GM21717 (cell line): ENCODE measurements around the gene NEK5.
"Not testable (repeated sequence)": the region's sequence is repeated elsewhere in the genome, so short reads cannot be mapped to it uniquely, and the experiment has no call there.

ENCODE experiments used
- ATAC-seq: cut with Tn5 transposase; IDR thresholded peaks from one replicate; pipeline ENCODE4 v1.9.1; 2021; ENCODE audit warnings: mild to moderate bottlenecking, moderate library complexity; ENCODE audit not compliant: unreplicated experiment

NEK5 gene, protein sequence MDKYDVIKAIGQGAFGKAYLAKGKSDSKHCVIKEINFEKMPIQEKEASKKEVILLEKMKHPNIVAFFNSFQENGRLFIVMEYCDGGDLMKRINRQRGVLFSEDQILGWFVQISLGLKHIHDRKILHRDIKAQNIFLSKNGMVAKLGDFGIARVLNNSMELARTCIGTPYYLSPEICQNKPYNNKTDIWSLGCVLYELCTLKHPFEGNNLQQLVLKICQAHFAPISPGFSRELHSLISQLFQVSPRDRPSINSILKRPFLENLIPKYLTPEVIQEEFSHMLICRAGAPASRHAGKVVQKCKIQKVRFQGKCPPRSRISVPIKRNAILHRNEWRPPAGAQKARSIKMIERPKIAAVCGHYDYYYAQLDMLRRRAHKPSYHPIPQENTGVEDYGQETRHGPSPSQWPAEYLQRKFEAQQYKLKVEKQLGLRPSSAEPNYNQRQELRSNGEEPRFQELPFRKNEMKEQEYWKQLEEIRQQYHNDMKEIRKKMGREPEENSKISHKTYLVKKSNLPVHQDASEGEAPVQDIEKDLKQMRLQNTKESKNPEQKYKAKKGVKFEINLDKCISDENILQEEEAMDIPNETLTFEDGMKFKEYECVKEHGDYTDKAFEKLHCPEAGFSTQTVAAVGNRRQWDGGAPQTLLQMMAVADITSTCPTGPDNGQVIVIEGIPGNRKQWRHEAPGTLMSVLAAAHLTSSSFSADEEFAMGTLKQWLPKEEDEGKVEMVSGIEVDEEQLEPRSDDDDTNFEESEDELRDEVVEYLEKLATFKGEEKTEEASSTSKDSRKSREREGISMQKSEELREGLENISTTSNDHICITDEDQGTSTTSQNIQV

DNA sequence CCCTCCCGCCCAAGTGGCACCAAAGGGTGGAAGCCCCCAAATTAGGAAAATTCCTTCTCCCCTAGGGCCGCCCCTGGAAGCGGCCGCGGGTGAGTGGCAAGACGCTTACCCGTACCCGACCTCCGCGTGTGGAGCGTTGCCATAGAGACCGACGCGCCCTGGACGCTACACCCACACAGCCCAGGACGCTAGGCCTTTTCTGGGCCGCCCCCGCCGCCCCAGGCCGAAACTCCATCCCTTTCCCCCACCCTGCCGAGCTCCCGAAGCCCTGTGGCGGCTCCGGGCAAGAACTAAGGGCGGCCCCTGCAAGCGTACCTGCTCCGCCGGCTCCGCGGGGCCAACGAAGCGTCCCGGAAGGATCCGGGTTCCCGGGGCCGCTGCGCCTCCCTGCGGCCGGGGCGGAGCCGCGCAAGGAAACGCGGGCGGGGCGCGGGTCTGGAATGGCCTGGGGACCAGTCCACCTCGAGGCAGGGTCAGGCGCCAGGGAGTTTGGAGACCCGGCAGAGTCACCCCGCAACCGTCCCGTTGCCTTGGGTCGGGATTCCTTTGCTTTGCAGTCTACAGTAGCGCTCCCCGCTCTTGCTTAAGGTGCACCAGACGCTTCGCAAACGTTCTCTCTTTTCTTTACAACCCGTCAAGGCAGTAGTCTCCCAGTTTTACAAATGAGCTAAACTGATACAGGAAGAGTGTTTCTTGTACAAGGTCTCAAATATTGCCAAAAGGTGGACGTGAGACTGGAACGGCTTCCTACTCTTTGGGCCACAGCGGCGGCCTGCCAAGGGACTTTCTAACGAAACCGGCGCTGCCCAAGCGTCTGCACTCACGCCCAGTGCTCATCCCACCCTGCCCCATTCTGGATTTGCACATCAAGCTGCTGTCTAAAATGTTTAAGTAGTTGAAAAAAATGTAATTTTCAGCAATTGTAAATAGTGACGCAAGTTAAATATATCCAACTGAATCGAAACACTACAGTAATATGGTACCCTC lies at the start of gene NEK5:
NEK5 (minus strand) TSS at position 360 of the 987 bp plus-strand sequence. CDS start 1,591 bp downstream, outside the sequence.
- peak; percentile 76 for ATAC-seq

DNA sequence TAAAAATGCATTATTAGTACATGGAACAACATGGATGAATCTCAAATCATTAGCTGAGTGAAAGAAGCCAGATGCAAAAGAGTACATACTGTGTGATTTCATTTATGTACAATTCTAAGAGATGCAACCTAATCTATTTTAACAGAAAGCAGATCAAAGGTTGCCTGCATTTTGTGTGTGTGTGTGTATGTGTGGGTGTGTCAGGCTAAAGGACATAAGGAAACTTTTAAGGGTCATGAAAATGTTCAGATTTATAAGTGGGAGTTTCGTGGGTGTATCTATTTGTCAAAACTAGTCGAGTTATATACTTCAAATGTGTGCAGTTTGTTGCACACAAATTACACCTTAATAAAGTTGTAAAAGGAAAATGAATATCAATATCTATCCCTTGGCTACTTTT lies 48.4 kb upstream of the NEK5 start:
- no peak for ATAC-seq

DNA sequence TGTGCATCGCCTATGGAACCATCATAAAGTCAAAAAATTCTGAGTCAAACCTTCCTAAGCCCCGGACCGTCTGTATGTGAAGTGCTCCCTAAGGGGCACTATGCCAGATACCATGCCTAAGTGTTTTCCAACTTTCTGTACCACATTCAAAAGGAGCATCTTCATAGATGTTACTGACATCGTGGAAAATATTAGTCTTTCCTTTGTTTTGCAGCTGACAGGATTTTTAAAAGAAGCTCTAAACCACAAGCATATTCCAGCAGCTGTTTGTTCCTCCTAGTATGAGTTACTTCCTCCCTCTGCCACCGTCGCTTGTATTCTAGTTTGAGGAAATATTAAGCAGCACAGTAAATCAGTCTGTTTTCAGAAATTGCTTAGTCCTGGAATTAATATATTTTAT lies 45.1 kb upstream of the NEK5 start:
- not testable (repeated sequence) for ATAC-seq

DNA sequence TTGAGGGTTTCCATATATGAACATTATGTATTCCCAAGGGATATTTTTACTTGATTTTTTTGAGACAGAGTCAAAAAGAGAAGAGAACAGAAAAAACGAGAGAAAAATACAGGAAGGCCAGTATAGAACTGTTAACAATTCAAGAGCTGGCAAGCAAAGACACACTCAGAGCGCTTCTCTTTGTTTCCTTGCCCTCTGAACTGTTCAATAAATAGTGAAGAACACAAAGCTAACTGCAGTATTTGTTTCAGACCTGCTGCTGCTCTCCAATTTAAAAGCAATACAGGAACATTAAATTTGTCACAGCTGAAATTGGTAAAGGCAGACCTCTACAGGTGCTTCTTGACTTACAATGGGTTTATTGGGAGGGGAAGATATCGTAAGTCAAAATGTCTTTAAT lies 44.5 kb upstream of the NEK5 start:
- no peak for ATAC-seq

DNA sequence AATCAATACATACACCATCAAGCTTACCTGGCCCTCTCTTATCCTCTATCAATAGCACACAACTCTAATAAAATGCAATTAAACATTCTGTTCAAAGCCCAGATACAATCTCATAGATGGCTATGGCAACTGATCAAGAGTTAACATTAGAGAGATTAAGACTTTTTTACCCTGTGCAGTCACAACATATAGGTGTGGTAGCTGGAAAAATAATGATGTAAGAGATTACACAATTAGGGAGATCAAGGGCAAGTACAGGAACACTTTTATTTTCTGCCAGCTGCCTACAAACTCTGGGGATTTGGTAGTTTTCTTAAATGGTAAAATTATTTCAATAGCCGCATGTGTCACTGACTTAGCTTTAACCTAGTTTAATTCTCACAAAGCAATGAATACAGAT lies 42.8 kb upstream of the NEK5 start:
- ATAC-seq: not testable (repeated sequence)

DNA sequence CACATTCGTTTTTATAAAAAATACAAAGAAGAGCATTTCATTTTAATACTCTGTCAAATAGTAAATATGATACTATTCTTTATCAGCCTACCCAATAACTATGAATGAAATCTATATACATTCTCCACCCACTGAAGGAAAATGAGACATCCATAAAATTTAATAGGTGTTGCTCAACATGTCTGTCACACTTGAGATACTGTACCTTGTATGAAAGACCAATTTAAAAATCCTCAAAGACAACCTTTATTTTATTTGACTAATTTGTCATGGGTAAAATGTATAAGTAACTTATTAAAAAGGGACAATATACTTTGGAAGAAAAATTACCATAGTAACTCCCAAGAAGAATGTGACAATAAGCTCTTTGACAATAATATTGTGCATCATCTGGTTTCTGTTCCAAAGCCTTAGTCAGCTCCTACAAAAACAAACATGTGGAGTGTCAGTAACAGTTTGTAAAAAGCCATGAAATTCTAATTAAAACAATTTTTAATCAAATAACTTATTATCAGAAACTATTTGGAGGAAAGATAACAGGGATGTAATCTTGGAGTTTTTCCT lies 42.0 kb upstream of the NEK5 start:
- ATAC-seq: not testable (repeated sequence)

DNA sequence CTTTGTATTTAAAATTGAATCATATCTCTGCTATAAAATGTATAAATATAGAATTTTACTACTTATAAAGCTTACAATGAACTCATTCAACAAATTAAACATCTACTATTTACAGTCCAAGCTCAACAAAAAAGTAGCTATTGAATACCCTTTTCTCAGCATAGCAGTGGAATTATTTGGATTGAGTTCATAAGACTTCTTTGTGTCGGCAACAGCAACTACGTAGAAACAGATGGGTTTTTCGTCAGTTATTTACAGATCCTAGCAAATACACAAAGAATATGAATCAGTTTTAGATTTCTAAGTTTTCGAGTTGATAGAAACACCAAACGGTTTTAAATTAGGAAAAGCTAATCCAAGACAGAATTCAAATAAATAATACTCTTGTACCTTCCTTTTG lies 41.0 kb upstream of the NEK5 start:
- no peak for ATAC-seq

DNA sequence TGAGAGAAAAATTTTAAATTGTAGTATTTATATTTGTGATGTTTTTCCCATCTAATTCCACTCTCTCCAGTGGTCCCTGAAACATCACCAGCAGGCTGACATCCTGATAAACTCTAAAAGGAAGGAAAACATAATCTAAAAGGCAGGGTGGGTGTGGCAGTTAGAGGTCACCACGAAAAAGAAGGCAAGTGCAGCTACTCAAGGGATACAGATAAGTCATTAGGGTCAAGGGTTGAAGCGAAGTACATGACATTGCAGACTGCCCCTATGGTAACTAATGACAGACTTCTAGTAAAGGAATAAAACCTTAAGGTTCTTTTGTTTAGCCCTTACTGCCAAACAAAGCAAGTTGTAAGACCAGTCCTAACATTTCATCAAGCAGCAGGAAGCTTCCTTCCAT lies 36.5 kb upstream of the NEK5 start:
- ATAC-seq: no peak

DNA sequence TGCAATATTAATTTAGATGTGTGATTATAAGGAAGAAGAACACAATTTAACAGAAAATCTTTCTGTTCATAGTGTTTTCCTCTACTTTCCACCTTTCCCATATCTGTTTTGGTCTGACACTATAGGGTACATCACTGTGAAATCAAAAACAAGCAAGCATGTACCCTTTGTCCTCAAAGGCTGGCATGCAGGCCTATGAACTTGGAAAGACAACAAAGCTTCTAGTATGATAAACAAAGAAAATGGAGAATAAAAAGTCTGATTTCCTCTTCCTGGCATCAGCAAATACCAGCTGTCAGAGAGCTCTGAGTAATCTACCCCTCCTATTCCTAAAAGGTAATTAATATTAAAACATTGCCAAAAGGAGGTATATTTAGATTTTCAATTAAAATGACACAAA lies 36.1 kb upstream of the NEK5 start:
- ATAC-seq: no peak

DNA sequence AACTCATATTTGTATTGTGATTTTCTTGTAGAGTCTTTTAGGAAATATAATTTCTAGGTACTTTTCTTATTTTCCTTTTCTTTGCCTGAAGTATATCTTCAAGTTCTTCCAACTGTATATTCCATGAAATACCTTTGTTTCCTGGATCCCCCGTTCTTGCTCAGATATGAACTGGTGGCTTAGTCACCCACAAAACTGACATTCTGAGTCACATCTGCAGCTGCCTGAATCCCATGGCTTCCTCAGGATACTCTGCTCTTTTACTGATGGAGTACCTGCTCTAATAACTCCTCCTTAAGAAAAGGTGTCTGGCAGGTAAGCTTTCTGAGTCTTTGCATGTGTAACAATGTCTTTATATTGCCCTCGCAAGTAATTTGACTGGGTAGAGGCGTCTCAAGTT lies 35.0 kb upstream of the NEK5 start:
- not testable (repeated sequence) for ATAC-seq

DNA sequence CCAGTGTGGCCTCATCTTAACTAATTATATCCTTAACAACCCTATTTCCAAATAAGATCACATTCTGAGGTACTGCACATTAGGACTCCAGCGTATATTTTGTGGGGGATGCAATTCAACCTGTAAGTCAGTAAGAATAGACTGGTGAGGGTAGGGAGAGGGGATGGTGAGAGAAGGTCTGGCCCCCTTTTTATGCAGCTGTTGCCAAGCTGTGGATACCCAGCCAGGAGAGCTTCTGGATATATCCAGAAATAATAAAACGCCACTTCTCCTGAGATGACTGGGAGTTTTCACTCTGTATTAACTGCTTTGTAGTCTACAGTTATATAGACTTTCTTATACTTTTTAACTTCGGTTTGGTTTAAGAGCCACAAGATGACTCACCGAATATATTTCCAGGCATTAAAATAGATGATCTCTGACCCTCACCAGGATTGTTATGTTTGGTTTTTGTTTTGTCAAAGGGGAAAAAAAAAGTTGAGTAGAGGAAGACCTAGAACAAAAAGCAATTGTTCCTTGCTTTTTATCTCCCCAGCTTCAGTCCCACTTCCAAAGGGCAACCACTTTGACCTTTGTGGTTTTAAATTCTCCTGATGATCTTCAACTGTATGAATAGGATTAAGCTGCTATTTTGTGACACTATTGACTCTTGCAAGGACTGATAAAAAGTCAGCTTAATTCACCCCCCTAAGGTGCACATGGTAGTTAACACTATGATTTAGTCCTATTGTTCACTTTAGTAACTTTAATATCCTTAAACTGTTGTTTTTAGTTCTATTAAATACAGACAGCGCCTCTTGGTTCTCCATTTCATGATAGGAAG lies 33.6 kb upstream of the NEK5 start:
- ATAC-seq: no peak

DNA sequence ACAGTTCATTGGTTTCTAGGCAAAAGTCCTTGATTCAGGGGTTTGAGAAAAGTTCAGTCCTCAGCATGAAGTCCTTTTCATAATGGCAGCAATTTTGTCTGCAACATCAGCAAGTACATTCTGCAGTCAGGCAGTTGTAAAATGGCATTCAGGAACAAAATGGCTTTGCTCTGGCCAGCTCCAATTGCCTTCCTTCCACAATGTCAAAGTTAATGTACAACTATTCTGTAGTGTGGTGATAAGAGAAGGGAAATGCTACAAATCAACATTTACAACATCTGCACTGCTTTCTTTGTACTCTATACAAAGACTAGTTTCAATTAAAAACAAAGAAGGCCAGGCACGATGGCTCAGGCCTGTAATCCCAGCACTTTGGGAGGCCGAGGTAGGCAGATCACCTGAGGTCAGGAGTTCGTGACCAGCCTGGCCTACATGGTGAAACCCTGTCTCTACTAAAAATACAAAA lies 32.3 kb upstream of the NEK5 start:
- no peak for ATAC-seq

DNA sequence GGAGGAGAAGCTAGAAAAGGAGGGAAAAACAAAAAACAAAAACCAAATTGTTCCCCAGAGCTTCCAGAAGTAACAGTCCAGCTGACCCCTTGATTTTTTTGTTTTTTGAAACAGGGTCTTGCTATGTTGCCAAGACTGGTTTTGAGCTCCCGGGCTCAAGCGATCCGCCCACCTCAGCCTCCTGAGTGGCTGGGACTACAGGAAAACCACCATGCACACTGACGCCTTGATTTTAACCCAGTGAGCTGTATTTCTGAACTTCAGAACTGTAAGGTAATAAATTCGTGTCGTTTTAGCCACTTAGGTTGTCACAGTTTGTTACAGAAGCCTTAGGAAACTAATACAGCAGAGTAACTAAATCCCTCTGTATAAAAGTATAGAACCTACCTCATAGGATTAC lies 31.6 kb upstream of the NEK5 start:
- no peak for ATAC-seq

DNA sequence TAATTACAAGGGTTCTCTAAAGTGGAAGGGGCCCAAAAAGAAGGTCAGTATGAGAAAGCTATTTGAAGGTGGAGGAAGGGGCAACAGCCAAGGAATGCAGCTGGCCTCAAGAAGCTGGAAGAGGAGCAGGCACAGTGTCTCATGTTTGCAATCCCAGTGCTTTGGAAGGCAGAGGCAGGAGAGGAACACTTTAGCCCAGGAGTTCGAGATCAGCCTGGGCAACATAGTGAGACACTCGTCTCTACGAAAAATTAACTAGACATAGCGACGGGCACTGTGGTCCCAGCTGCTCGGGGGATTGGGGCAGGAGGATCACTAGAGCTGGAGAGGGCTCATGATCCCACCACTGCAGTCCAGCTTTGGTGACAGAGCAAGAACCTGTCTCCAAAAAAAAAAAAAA lies 31.2 kb upstream of the NEK5 start:
- no peak for ATAC-seq

DNA sequence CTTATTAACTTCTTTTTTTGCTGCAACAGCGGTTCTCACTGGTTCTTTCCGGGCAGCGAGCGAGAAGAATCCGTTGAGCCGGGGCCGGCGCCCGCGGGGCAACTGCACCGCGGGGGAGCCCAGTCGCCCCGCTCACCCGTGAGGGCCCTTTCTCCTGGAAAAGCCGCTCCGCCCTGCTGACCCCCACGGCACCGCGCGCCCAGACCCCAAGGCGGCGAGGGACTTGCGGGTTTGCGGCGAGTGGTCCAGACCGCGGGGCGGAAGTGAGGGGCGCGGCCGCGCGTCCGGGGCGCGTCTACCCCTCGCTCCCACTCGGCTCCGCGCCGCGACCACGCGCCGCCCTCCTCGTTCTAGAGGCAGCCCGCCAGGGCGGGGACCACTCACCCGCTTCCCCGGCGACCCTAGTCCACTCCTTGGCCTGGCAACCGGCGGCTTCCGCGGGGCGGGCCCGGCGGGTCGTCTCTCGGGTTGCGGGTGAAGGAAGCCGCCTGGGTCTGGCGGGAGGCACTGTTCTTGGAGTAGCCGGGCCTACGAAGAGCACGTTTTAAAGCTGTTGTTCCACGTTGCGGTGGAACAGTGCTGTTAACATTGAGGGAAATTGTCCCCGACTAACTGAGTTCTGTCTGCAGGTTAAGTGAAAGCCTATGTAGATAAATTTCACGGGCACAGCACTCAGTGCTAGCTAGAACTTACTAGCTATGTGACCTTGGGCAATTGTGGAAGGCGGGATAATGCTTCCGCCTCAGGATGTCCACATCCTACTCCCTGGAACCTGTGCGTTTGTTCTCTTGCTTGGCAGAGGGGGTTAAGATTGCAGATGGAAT lies 30.5 kb upstream of the NEK5 start, which contains the start of gene NEK3:
NEK3 (minus strand) TSS at position 439 of the 824 bp plus-strand sequence. CDS start 3,406 bp downstream, outside the sequence.
- peak; percentile 81 for ATAC-seq

DNA sequence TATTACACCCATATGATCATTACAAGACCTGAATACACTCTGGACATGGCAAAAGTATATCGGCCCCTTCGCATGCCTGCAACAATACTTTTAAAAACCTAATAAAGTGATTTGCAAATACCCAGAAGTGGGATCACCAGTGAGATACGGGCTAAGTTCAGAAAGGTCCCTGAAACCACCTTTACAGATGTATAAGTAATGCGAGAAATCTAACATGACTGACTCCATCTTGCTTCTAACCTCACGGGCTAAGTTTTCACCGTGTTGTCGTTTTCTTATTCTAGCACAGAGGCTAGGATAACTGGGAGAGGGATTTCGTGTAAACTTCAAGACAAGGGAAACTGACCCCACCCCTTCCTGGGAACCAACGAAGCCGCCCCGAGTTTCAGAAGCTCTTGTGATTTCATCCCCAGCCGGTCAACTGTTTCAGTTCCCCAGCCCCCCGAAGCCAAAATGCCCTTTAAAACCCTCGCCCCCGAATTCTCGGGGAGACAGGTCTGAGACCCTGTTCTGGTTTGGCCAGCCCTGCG lies 29.8 kb upstream of the NEK5 start:
- ATAC-seq: peak; percentile 43

DNA sequence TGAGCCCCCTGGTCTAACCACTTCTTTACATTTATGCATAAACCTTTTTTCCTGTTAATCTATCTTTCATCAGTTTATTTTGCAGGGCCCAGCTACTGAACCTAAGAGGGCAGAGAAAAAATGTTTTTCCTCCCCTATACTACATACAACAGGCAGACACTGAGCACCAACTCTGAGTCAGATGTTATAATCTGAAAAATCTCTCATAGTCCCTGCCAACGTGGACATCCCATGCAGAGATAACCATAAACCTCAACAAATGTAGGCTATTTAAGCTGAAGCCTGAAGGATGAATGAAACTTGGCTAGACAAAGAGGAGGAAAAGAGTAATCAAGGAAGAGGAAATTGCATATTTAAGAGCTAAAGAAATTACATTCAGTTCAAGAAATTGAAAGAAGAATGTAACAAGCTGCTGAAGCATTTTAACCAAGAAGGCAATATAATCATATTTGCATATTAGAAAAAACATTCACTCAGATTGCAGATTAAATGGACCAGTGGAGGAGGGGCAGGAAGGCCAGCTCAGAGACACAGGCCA lies 27.9 kb upstream of the NEK5 start:
- ATAC-seq: no peak

DNA sequence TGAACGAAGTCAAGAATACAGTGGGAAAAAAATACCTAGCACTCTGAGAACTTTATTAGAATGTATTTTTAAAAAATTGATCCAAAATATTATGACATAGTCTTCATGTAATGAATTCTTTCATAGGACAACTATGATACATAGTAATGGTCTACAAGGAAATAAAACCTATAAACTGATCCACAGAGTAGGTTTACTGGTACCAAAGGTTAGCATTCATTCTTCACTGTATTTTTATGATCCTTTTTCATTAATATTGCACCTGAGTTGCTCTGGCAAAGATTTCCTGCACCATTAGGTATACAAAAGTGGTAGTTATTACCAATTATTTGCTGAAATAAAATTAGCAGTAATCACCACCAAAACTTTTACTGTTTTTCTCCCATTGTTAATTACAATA lies 26.3 kb upstream of the NEK5 start:
- ATAC-seq: no peak
